GM23338 (cell line): Measurements from ENCODE around the gene CSNK1G1. TPM values are rescaled to one million over a fixed set of nuclear protein-coding genes. Genes with fewer than 3 reads are reported as not detected.

ENCODE experiments used
- ATAC-seq: fragments of 200-7000 bp; cut with Tn5 transposase; 3 replicates; pipeline ENCODE4 v1.9.1; 2020
- DNase-seq: peaks from one replicate; pipeline ENCODE4 v3.0.0-alpha.2; 2015; ENCODE audit warnings: low spot score
- H2AFZ ChIP-seq: fragments of 200-600 bp; sonication (generic); 2 replicates; pipeline ENCODE4 v1.8.0; 2016; ENCODE audit warnings: antibody characterized with exemption, mild to moderate bottlenecking, moderate library complexity
- H3F3A ChIP-seq: fragments of 200-600 bp; sonication (generic); replicated peaks from 2 replicates; pipeline ENCODE4 v1.8.0; 2017; ENCODE audit warnings: antibody characterized with exemption, mixed run types, low read depth
- H3K27ac ChIP-seq: fragments of 200-600 bp; sonication (generic); 2 replicates; pipeline ENCODE4 v1.6.1; 2016; ENCODE audit warnings: low read depth
- H3K27me3 ChIP-seq: fragments of 200-600 bp; sonication (generic); 2 replicates; pipeline ENCODE4 v1.8.0; 2016; ENCODE audit warnings: mild to moderate bottlenecking, mixed run types, moderate library complexity; ENCODE audit not compliant: insufficient read depth
- H3K36me3 ChIP-seq: fragments of 200-600 bp; sonication (generic); 2 replicates; pipeline ENCODE4 v1.8.0; 2016; ENCODE audit warnings: mild to moderate bottlenecking; ENCODE audit not compliant: insufficient read depth
- H3K4me1 ChIP-seq: fragments of 200-600 bp; sonication (generic); 2 replicates; pipeline ENCODE4 v1.8.0; 2016; ENCODE audit warnings: mild to moderate bottlenecking, moderate library complexity; ENCODE audit not compliant: insufficient read depth
- H3K4me2 ChIP-seq: fragments of 200-600 bp; sonication (generic); 2 replicates; pipeline ENCODE4 v1.7.1; 2017; ENCODE audit warnings: mixed run types
- H3K4me3 ChIP-seq: fragments of 200-600 bp; sonication (generic); 2 replicates; pipeline ENCODE4 v1.6.1; 2016; ENCODE audit warnings: mixed run types
- H3K79me2 ChIP-seq: fragments of 200-600 bp; sonication (generic); replicated peaks from 2 replicates; pipeline ENCODE4 v1.8.0; 2017; ENCODE audit warnings: mild to moderate bottlenecking; ENCODE audit not compliant: insufficient read depth
- H3K9me2 ChIP-seq: fragments of 200-600 bp; sonication (generic); 2 replicates; pipeline ENCODE4 v1.8.0; 2017; ENCODE audit not compliant: insufficient read depth
- H4K20me1 ChIP-seq: fragments of 200-600 bp; sonication (generic); replicated peaks from 2 replicates; pipeline ENCODE4 v1.8.0; 2017; ENCODE audit warnings: mild to moderate bottlenecking; ENCODE audit not compliant: insufficient read depth
- H3K27ac Mint-ChIP-seq: 2 replicates; pipeline ENCODE4 v1.8.0; 2020; ENCODE audit warnings: inconsistent platforms, mild to moderate bottlenecking, moderate library complexity, mixed read lengths
- H3K27me3 Mint-ChIP-seq: 3 replicates; pipeline ENCODE4 v1.8.0; 2022; ENCODE audit warnings: low read depth, mild to moderate bottlenecking, moderate library complexity, mixed read lengths, inconsistent platforms; ENCODE audit not compliant: insufficient read depth, poor library complexity
- H3K36me3 Mint-ChIP-seq: 3 replicates; pipeline ENCODE4 v1.8.0; 2021; ENCODE audit warnings: low read depth, mild to moderate bottlenecking, inconsistent platforms, moderate library complexity, mixed read lengths
- H3K4me1 Mint-ChIP-seq: 3 replicates; pipeline ENCODE4 v1.8.0; 2020; ENCODE audit warnings: mild to moderate bottlenecking, inconsistent platforms, mixed read lengths
- H3K4me3 Mint-ChIP-seq: 3 replicates; pipeline ENCODE4 v1.8.0; 2021; ENCODE audit warnings: moderate library complexity, mild to moderate bottlenecking, inconsistent platforms, mixed read lengths
- H3K9me3 Mint-ChIP-seq: 3 replicates; pipeline ENCODE4 v1.8.0; 2020; ENCODE audit warnings: moderate library complexity, mild to moderate bottlenecking, inconsistent platforms, mixed read lengths
- CREB1 ChIP-seq: fragments of 250-450 bp; sonication (Bioruptor Pico); IDR thresholded peaks from 2 replicates; pipeline ENCODE4 v1.5.0; 2020; ENCODE audit warnings: low read depth, mild to moderate bottlenecking, moderate library complexity
- EZH2 ChIP-seq: fragments of 200-600 bp; sonication (generic); IDR thresholded peaks from one replicate; pipeline ENCODE4 v1.8.0; 2017; ENCODE audit warnings: antibody characterized with exemption, mild to moderate bottlenecking, low read depth; ENCODE audit not compliant: unreplicated experiment
- EZH2phosphoT487 ChIP-seq: fragments of 200-600 bp; sonication (generic); IDR thresholded peaks from one replicate; pipeline ENCODE4 v1.8.1; 2018; ENCODE audit warnings: antibody characterized with exemption; ENCODE audit not compliant: unreplicated experiment
- JUNB ChIP-seq: IDR thresholded peaks from one replicate; pipeline ENCODE4 v1.6.1; 2016; ENCODE audit warnings: antibody characterized with exemption; ENCODE audit not compliant: unreplicated experiment
- NANOG ChIP-seq: IDR thresholded peaks from 2 replicates; pipeline ENCODE4 v1.6.1; 2016; ENCODE audit warnings: antibody characterized with exemption, borderline replicate concordance
- POLR2AphosphoS5 ChIP-seq: IDR thresholded peaks from 2 replicates; pipeline ENCODE4 v1.6.1; 2016; ENCODE audit warnings: antibody characterized with exemption, low read depth
- STAT1 ChIP-seq: IDR thresholded peaks from one replicate; pipeline ENCODE4 v1.6.1; 2016; ENCODE audit warnings: antibody characterized with exemption; ENCODE audit not compliant: unreplicated experiment
- ZNF114 ChIP-seq: fragments of 250-450 bp; sonication (Bioruptor Pico); IDR thresholded peaks from 2 replicates; pipeline ENCODE4 v1.5.0; 2020; ENCODE audit warnings: mild to moderate bottlenecking, moderate library complexity
- ZNF331 ChIP-seq: fragments of 250-450 bp; sonication (Bioruptor Pico); IDR thresholded peaks from 2 replicates; pipeline ENCODE4 v1.5.0; 2020; ENCODE audit warnings: low read depth, mild to moderate bottlenecking, moderate library complexity
- polyA plus RNA-seq: library from polyadenylated mRNA; unstranded; fragments of >200 nt; fragmentation: Nextera tagmentation; extraction: Ambion mirVana; gene quantifications from 2 replicates; pipeline ENCODE4 v1.2.1, GENCODE V29; 2016
- total RNA-seq: library from RNA; depleted of rRNA; stranded (reverse); fragments of >200 nt; shearing (Covaris generic); gene quantifications from 2 replicates; pipeline ENCODE4 v1.2.3, GENCODE V29; 2014
- TF ChIP-seq, protein P1 (sequence below), 2 experiments: fragments of 200-600 bp in 1 of 2; sonication (generic) in 1 of 2; conservative IDR thresholded peaks; 2 replicates each; pipeline versions ENCODE4 v1.5.1 to v1.6.1; 2016 to 2017; ENCODE audit warnings: antibody characterized with exemption in 2 of 2, low read depth in 2 of 2, mild to moderate bottlenecking in 2 of 2, moderate library complexity in 1 of 2
- TF ChIP-seq, protein P2 (sequence below): fragments of 250-450 bp; sonication (Bioruptor Pico); IDR thresholded peaks from 2 replicates; pipeline ENCODE4 v1.5.0; 2020; ENCODE audit warnings: mild to moderate bottlenecking, moderate library complexity
- TF ChIP-seq, protein P3 (sequence below): IDR thresholded peaks from 2 replicates; pipeline ENCODE4 v1.6.1; 2016; ENCODE audit warnings: antibody characterized with exemption
- TF ChIP-seq, protein P4 (sequence below): IDR thresholded peaks from one replicate; pipeline ENCODE4 v1.6.1; 2018; ENCODE audit warnings: antibody characterized with exemption; ENCODE audit not compliant: unreplicated experiment

CSNK1G1 gene
- total and polyA plus RNA-seq, 2 experiments from 2014 or later: 9.3 to 13.4 TPM

DNA sequence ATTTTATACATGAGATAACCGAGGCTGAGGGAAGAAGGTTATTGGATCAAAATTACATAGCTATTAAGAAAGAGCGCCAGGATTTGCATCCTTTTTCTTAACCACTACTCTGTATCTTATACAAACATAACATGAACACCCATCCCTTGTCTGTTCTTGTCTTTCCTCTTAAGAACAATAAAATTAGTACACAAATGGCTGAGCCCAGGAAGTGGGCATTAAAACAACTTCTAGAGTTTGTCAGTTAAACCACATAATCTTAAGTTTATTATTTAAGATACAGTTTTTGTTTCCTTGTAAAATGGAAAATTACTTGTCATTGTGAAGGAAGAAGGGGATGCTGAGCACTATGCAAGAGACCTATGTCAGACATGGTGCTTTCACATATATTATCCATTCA, 144.3 kb downstream of the CSNK1G1 start:
- no peaks in the 10 kb centered on the region for H3K9me3 Mint-ChIP-seq
- H3K4me2 ChIP-seq: no peak overlapping the region
- H3K4me3 ChIP-seq: no peak overlapping the region
- no peaks in the 10 kb centered on the region for H3K27me3 Mint-ChIP-seq
- H3K4me1 Mint-ChIP-seq: no peaks in the 10 kb centered on the region
- ATAC-seq (no peak), DNase-seq (no peak)
- H3K4me3 Mint-ChIP-seq: no peak overlapping the region
- no peaks in the 10 kb centered on the region for H3K27me3 ChIP-seq
- H3K27ac Mint-ChIP-seq: no peak overlapping the region
- H3K27ac ChIP-seq: no peak overlapping the region
- no peaks in the 10 kb centered on the region for H3K9me2 ChIP-seq
- H3K36me3 Mint-ChIP-seq: no peaks in the 10 kb centered on the region
- no peaks in the 10 kb centered on the region for H3K79me2 ChIP-seq
- no peaks in the 10 kb centered on the region for H3K36me3 ChIP-seq
- no peaks in the 10 kb centered on the region for H3K4me1 ChIP-seq
- TF ChIP-seq, protein P1, sequence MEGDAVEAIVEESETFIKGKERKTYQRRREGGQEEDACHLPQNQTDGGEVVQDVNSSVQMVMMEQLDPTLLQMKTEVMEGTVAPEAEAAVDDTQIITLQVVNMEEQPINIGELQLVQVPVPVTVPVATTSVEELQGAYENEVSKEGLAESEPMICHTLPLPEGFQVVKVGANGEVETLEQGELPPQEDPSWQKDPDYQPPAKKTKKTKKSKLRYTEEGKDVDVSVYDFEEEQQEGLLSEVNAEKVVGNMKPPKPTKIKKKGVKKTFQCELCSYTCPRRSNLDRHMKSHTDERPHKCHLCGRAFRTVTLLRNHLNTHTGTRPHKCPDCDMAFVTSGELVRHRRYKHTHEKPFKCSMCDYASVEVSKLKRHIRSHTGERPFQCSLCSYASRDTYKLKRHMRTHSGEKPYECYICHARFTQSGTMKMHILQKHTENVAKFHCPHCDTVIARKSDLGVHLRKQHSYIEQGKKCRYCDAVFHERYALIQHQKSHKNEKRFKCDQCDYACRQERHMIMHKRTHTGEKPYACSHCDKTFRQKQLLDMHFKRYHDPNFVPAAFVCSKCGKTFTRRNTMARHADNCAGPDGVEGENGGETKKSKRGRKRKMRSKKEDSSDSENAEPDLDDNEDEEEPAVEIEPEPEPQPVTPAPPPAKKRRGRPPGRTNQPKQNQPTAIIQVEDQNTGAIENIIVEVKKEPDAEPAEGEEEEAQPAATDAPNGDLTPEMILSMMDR (conservative IDR thresholded peaks at IDR 0.05; ENCODE audit: low read depth in 2 of 2): no peak
- TF ChIP-seq POLR2AphosphoS5: no peak
- no peak for TF ChIP-seq ZNF331 (CRISPR knock-in tag)
- TF ChIP-seq EZH2: no peak
- TF ChIP-seq STAT1: no peak
- TF ChIP-seq ZNF114 (CRISPR knock-in tag): no peak
- no peak for TF ChIP-seq EZH2phosphoT487
- no peak for TF ChIP-seq CREB1 (CRISPR knock-in tag)
- no peak for TF ChIP-seq NANOG
- TF ChIP-seq, protein P2, sequence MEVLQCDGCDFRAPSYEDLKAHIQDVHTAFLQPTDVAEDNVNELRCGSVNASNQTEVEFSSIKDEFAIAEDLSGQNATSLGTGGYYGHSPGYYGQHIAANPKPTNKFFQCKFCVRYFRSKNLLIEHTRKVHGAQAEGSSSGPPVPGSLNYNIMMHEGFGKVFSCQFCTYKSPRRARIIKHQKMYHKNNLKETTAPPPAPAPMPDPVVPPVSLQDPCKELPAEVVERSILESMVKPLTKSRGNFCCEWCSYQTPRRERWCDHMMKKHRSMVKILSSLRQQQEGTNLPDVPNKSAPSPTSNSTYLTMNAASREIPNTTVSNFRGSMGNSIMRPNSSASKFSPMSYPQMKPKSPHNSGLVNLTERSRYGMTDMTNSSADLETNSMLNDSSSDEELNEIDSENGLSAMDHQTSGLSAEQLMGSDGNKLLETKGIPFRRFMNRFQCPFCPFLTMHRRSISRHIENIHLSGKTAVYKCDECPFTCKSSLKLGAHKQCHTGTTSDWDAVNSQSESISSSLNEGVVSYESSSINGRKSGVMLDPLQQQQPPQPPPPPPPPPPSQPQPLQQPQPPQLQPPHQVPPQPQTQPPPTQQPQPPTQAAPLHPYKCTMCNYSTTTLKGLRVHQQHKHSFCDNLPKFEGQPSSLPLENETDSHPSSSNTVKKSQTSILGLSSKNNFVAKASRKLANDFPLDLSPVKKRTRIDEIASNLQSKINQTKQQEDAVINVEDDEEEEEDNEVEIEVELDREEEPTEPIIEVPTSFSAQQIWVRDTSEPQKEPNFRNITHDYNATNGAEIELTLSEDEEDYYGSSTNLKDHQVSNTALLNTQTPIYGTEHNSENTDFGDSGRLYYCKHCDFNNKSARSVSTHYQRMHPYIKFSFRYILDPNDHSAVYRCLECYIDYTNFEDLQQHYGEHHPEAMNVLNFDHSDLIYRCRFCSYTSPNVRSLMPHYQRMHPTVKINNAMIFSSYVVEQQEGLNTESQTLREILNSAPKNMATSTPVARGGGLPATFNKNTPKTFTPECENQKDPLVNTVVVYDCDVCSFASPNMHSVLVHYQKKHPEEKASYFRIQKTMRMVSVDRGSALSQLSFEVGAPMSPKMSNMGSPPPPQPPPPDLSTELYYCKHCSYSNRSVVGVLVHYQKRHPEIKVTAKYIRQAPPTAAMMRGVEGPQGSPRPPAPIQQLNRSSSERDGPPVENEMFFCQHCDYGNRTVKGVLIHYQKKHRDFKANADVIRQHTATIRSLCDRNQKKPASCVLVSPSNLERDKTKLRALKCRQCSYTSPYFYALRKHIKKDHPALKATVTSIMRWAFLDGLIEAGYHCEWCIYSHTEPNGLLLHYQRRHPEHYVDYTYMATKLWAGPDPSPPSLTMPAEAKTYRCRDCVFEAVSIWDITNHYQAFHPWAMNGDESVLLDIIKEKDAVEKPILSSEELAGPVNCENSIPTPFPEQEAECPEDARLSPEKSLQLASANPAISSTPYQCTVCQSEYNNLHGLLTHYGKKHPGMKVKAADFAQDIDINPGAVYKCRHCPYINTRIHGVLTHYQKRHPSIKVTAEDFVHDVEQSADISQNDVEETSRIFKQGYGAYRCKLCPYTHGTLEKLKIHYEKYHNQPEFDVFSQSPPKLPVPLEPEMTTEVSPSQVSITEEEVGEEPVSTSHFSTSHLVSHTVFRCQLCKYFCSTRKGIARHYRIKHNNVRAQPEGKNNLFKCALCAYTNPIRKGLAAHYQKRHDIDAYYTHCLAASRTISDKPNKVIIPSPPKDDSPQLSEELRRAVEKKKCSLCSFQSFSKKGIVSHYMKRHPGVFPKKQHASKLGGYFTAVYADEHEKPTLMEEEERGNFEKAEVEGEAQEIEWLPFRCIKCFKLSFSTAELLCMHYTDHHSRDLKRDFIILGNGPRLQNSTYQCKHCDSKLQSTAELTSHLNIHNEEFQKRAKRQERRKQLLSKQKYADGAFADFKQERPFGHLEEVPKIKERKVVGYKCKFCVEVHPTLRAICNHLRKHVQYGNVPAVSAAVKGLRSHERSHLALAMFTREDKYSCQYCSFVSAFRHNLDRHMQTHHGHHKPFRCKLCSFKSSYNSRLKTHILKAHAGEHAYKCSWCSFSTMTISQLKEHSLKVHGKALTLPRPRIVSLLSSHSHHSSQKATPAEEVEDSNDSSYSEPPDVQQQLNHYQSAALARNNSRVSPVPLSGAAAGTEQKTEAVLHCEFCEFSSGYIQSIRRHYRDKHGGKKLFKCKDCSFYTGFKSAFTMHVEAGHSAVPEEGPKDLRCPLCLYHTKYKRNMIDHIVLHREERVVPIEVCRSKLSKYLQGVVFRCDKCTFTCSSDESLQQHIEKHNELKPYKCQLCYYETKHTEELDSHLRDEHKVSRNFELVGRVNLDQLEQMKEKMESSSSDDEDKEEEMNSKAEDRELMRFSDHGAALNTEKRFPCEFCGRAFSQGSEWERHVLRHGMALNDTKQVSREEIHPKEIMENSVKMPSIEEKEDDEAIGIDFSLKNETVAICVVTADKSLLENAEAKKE (CRISPR knock-in tag): no peak
- TF ChIP-seq, protein P3, sequence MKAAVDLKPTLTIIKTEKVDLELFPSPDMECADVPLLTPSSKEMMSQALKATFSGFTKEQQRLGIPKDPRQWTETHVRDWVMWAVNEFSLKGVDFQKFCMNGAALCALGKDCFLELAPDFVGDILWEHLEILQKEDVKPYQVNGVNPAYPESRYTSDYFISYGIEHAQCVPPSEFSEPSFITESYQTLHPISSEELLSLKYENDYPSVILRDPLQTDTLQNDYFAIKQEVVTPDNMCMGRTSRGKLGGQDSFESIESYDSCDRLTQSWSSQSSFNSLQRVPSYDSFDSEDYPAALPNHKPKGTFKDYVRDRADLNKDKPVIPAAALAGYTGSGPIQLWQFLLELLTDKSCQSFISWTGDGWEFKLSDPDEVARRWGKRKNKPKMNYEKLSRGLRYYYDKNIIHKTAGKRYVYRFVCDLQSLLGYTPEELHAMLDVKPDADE: no peak
- TF ChIP-seq, protein P4, sequence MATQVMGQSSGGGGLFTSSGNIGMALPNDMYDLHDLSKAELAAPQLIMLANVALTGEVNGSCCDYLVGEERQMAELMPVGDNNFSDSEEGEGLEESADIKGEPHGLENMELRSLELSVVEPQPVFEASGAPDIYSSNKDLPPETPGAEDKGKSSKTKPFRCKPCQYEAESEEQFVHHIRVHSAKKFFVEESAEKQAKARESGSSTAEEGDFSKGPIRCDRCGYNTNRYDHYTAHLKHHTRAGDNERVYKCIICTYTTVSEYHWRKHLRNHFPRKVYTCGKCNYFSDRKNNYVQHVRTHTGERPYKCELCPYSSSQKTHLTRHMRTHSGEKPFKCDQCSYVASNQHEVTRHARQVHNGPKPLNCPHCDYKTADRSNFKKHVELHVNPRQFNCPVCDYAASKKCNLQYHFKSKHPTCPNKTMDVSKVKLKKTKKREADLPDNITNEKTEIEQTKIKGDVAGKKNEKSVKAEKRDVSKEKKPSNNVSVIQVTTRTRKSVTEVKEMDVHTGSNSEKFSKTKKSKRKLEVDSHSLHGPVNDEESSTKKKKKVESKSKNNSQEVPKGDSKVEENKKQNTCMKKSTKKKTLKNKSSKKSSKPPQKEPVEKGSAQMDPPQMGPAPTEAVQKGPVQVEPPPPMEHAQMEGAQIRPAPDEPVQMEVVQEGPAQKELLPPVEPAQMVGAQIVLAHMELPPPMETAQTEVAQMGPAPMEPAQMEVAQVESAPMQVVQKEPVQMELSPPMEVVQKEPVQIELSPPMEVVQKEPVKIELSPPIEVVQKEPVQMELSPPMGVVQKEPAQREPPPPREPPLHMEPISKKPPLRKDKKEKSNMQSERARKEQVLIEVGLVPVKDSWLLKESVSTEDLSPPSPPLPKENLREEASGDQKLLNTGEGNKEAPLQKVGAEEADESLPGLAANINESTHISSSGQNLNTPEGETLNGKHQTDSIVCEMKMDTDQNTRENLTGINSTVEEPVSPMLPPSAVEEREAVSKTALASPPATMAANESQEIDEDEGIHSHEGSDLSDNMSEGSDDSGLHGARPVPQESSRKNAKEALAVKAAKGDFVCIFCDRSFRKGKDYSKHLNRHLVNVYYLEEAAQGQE: no peak
- TF ChIP-seq JUNB: no peak
- H2AFZ ChIP-seq: no peak overlapping the region
- H4K20me1 ChIP-seq: no peaks in the 10 kb centered on the region; the same call in 1 of the 2 replicates
- H3F3A ChIP-seq: no peaks in the 10 kb centered on the region
